Uterus (tissue), 2 donors: ENCODE measurements around the gene SMIM10L2A.

ENCODE experiments used
- POLR2A ChIP-seq, 2 donors: fragments of 450-650 bp; IDR thresholded peaks; one replicate each; pipeline ENCODE4 v1.6.1; 2016; ENCODE audit warnings: antibody characterized with exemption in 2 of 2, mild to moderate bottlenecking in 1 of 2, moderate library complexity in 1 of 2
- TF ChIP-seq, protein P1 (sequence below), 4 experiments: fragments of 200-600 bp in 2 of 4; fragments of 450-650 bp in 2 of 4; sonication (generic) in 2 of 4; IDR thresholded peaks; one replicate each; pipeline ENCODE4 v1.5.1; 2016 to 2019; ENCODE audit warnings: antibody characterized with exemption in 4 of 4, mild to moderate bottlenecking in 2 of 4, moderate library complexity in 1 of 4

DNA sequence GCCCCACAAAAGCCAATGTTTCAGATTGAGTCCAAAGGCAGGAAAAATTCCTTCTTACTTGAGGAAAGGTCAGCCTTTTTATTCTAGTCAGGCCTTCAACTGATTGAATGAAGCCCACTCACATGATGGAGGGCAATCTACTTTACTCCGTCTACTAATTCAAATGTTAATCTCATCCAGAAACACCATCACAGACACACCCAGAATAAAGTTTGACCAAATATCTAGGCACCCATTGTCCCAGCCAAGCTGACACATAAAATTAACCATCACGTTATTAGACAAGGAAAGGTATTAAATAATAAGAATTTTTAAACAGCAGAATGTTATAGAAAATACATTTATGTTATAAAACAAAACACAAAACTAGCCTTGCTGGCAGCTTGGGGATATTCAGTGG lies 32.9 kb upstream of the SMIM10L2A start:
- TF ChIP-seq, protein P1, sequence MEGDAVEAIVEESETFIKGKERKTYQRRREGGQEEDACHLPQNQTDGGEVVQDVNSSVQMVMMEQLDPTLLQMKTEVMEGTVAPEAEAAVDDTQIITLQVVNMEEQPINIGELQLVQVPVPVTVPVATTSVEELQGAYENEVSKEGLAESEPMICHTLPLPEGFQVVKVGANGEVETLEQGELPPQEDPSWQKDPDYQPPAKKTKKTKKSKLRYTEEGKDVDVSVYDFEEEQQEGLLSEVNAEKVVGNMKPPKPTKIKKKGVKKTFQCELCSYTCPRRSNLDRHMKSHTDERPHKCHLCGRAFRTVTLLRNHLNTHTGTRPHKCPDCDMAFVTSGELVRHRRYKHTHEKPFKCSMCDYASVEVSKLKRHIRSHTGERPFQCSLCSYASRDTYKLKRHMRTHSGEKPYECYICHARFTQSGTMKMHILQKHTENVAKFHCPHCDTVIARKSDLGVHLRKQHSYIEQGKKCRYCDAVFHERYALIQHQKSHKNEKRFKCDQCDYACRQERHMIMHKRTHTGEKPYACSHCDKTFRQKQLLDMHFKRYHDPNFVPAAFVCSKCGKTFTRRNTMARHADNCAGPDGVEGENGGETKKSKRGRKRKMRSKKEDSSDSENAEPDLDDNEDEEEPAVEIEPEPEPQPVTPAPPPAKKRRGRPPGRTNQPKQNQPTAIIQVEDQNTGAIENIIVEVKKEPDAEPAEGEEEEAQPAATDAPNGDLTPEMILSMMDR (IDR thresholded peaks at IDR 0.05) = no peak
- no peak for TF ChIP-seq POLR2A (IDR thresholded peaks at IDR 0.05)
